Raji (cell line): ENCODE measurements around the gene SLC7A7.

ENCODE experiments used
- POLR2A ChIP-seq: IDR thresholded peaks from 2 replicates; pipeline ENCODE4 v1.6.1; 2011; ENCODE audit warnings: low read depth, low read length, control low read depth; ENCODE audit not compliant: insufficient read depth

SLC7A7 gene

GRCh38 chr14:22814941-22815713, at the start of gene SLC7A7:
TSS of gene SLC7A7 (minus strand) at chr14:22815435. CDS start at chr14:22813398, 2,037 bp downstream.
- TF ChIP-seq POLR2A, result no peak

- no peak for TF ChIP-seq POLR2A
These were observed 49.7 kb upstream of the SLC7A7 start for GRCh38 chr14:22864979-22865378.

- TF ChIP-seq POLR2A, result no peak
These were observed 46.4 kb upstream of the SLC7A7 start for GRCh38 chr14:22861651-22862050.

GRCh38 chr14:22856428-22856827, 41.2 kb upstream of the SLC7A7 start:
- TF ChIP-seq POLR2A, result no peak

GRCh38 chr14:22854963-22855724, 39.9 kb upstream of the SLC7A7 start:
- no peak for TF ChIP-seq POLR2A

- TF ChIP-seq POLR2A, result no peak
These were observed 37.9 kb upstream of the SLC7A7 start for GRCh38 chr14:22852940-22853767.

- TF ChIP-seq POLR2A, result no peak
These were observed 37.3 kb upstream of the SLC7A7 start for GRCh38 chr14:22852599-22852939.

GRCh38 chr14:22850944-22851764, 35.9 kb upstream of the SLC7A7 start:
- TF ChIP-seq POLR2A, result no peak

GRCh38 chr14:22849212-22849819, 34.1 kb upstream of the SLC7A7 start:
- TF ChIP-seq POLR2A, result no peak

- no peak for TF ChIP-seq POLR2A
These were observed 33.3 kb upstream of the SLC7A7 start for GRCh38 chr14:22848351-22849164.

- no peak for TF ChIP-seq POLR2A
These were observed 32.6 kb upstream of the SLC7A7 start for GRCh38 chr14:22847661-22848341.

- no peak for TF ChIP-seq POLR2A
These were observed 31.6 kb upstream of the SLC7A7 start for GRCh38 chr14:22846811-22847307.
